ENCODE measurements around the gene MED1. TPM values are rescaled to one million over a fixed set of nuclear protein-coding genes. Genes with fewer than 3 reads are reported as not detected.

The MED1 gene
- total and polyA plus RNA-seq, 9 of the 15 experiments (the other 6 are each of a cell fraction or from before 2014, with no cell fraction given) = 14.0 to 59.8 (median 46.7) TPM

GRCh38 chr17:39364236-39365025 lies 86.6 kb downstream of the MED1 start (continued):
- TF ChIP-seq, protein P1, sequence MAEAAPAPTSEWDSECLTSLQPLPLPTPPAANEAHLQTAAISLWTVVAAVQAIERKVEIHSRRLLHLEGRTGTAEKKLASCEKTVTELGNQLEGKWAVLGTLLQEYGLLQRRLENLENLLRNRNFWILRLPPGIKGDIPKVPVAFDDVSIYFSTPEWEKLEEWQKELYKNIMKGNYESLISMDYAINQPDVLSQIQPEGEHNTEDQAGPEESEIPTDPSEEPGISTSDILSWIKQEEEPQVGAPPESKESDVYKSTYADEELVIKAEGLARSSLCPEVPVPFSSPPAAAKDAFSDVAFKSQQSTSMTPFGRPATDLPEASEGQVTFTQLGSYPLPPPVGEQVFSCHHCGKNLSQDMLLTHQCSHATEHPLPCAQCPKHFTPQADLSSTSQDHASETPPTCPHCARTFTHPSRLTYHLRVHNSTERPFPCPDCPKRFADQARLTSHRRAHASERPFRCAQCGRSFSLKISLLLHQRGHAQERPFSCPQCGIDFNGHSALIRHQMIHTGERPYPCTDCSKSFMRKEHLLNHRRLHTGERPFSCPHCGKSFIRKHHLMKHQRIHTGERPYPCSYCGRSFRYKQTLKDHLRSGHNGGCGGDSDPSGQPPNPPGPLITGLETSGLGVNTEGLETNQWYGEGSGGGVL (CRISPR knock-in tag; IDR thresholded peaks at IDR 0.05) = no peak
- TF ChIP-seq SPI1 (IDR thresholded peaks at IDR 0.05; ENCODE audit: borderline replicate concordance, low read depth, low read length) (no peak), MEIS2 (IDR thresholded peaks at IDR 0.05; ENCODE audit: partially characterized antibody) (peak; percentile 43), ZNF644 (tag; IDR thresholded peaks at IDR 0.05; ENCODE audit: low read depth) (no peak), YY1 (IDR thresholded peaks at IDR 0.05; ENCODE audit: borderline replicate concordance in 1 of 3, control insufficient read depth in 1 of 3, extremely low read depth in 1 of 3, insufficient read depth in 3 of 3, insufficient read length in 1 of 3, insufficient replicate concordance in 2 of 3, low read depth in 1 of 3, low read length in 2 of 3) (peak in 2 of 3 experiments; percentile 60 to 92), MAFF (IDR thresholded peaks at IDR 0.05; ENCODE audit: low read length) (no peak), COPS2 (conservative IDR thresholded peaks at IDR 0.05) (no peak), DMBX1 (CRISPR knock-in tag; IDR thresholded peaks at IDR 0.05; ENCODE audit: borderline replicate concordance) (no peak), SNAPC5 (CRISPR knock-in tag; IDR thresholded peaks at IDR 0.05) (no peak), ZNF717 (CRISPR knock-in tag; IDR thresholded peaks at IDR 0.05) (no peak), CBFA2T2 (conservative IDR thresholded peaks at IDR 0.05) (no peak), HNRNPH1 (optimal IDR thresholded peaks at IDR 0.05; ENCODE audit: low read depth, low read length) (no peak), MYBL2 (IDR thresholded peaks at IDR 0.05; ENCODE audit: low read depth) (no peak), MYBL2 (CRISPR knock-in tag; IDR thresholded peaks at IDR 0.05; ENCODE audit: borderline replicate concordance) (no peak), TBP (optimal IDR thresholded peaks at IDR 0.05; ENCODE audit: low read depth, low read length) (peak; percentile 30), CHD4 (IDR thresholded peaks at IDR 0.05; ENCODE audit: insufficient read depth, insufficient replicate concordance, low read depth, low read length, poor library complexity, severe bottlenecking) (no peak)
- TF ChIP-seq, protein P2, sequence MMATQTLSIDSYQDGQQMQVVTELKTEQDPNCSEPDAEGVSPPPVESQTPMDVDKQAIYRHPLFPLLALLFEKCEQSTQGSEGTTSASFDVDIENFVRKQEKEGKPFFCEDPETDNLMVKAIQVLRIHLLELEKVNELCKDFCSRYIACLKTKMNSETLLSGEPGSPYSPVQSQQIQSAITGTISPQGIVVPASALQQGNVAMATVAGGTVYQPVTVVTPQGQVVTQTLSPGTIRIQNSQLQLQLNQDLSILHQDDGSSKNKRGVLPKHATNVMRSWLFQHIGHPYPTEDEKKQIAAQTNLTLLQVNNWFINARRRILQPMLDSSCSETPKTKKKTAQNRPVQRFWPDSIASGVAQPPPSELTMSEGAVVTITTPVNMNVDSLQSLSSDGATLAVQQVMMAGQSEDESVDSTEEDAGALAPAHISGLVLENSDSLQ (IDR thresholded peaks at IDR 0.05) = 0 out of 2 replicates have a peak, but pooled peaks have one; percentile 33
- TF ChIP-seq, protein P3, sequence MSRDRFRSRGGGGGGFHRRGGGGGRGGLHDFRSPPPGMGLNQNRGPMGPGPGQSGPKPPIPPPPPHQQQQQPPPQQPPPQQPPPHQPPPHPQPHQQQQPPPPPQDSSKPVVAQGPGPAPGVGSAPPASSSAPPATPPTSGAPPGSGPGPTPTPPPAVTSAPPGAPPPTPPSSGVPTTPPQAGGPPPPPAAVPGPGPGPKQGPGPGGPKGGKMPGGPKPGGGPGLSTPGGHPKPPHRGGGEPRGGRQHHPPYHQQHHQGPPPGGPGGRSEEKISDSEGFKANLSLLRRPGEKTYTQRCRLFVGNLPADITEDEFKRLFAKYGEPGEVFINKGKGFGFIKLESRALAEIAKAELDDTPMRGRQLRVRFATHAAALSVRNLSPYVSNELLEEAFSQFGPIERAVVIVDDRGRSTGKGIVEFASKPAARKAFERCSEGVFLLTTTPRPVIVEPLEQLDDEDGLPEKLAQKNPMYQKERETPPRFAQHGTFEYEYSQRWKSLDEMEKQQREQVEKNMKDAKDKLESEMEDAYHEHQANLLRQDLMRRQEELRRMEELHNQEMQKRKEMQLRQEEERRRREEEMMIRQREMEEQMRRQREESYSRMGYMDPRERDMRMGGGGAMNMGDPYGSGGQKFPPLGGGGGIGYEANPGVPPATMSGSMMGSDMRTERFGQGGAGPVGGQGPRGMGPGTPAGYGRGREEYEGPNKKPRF (IDR thresholded peaks at IDR 0.05; ENCODE audit: low read depth, low read length) = no peak
- TF ChIP-seq, protein P4, sequence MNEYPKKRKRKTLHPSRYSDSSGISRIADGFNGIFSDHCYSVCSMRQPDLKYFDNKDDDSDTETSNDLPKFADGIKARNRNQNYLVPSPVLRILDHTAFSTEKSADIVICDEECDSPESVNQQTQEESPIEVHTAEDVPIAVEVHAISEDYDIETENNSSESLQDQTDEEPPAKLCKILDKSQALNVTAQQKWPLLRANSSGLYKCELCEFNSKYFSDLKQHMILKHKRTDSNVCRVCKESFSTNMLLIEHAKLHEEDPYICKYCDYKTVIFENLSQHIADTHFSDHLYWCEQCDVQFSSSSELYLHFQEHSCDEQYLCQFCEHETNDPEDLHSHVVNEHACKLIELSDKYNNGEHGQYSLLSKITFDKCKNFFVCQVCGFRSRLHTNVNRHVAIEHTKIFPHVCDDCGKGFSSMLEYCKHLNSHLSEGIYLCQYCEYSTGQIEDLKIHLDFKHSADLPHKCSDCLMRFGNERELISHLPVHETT (CRISPR knock-in tag; conservative IDR thresholded peaks at IDR 0.05 in 1 of 2, IDR thresholded peaks at IDR 0.05 in 1 of 2) = peak in 1 of 2 experiments; percentile 29; a peak in 1 of 4 replicates

Data from K562 (cell line).